ENCODE results near the gene AGBL4. TPM values are rescaled to one million over a fixed set of nuclear protein-coding genes. Genes with fewer than 3 reads are reported as not detected.
A peak's percentile ranks its signal among the peaks of the same experiment; 100 is the strongest.

Gene AGBL4
- total and polyA plus RNA-seq, 7 donors, result 0.09 to 0.36 (median 0.16) TPM; not detected in 4

GRCh38 chr1:48794816-48795215 lies 1228.9 kb downstream of the AGBL4 start:
- Histone ChIP-seq H3K4me3 (no peak overlapping the region), H3K27ac (no peak overlapping the region), H3K4me1 (peaks cover 0 to 46% (median 32%) of the 10 kb centered on the region in 4 donors), H3K27me3 (no peaks in the 10 kb centered on the region), H3K9me3 (no peaks in the 10 kb centered on the region), H3K36me3 (no peaks in the 10 kb centered on the region)
- WGBS, 2 donors, result 0 to 52% methylated on average over 1 of the region's 1 CpG
- DNase-seq, result no peak
- intact Hi-C loops (cut with DNase I), result no loop called here
- TF ChIP-seq POLR2A (IDR thresholded peaks at IDR 0.05), result no peak
- TF ChIP-seq EP300 (IDR thresholded peaks at IDR 0.05), result no peak
- TF ChIP-seq CTCF (IDR thresholded peaks at IDR 0.05), result no peak
- no peak for TF ChIP-seq POLR2AphosphoS5 (IDR thresholded peaks at IDR 0.05)

GRCh38 chr1:48793863-48794262 lies 1229.9 kb downstream of the AGBL4 start:
- 38 to 43% methylated on average over 1 of the region's 1 CpG for WGBS, 2 donors
- H3K4me3 ChIP-seq, result no peak overlapping the region
- peaks cover 0 to 53% (median 34%) of the 10 kb centered on the region in 4 donors for H3K4me1 ChIP-seq
- no peaks in the 10 kb centered on the region for H3K27me3 ChIP-seq
- no peak for DNase-seq
- no peaks in the 10 kb centered on the region for H3K9me3 ChIP-seq
- intact Hi-C loops (cut with DNase I), result no loop called here
- H3K27ac ChIP-seq, result no peak overlapping the region
- TF ChIP-seq POLR2AphosphoS5 (IDR thresholded peaks at IDR 0.05) (no peak), CTCF (IDR thresholded peaks at IDR 0.05) (no peak), POLR2A (IDR thresholded peaks at IDR 0.05) (no peak), EP300 (IDR thresholded peaks at IDR 0.05) (no peak)
- H3K36me3 ChIP-seq, result no peaks in the 10 kb centered on the region

DNA sequence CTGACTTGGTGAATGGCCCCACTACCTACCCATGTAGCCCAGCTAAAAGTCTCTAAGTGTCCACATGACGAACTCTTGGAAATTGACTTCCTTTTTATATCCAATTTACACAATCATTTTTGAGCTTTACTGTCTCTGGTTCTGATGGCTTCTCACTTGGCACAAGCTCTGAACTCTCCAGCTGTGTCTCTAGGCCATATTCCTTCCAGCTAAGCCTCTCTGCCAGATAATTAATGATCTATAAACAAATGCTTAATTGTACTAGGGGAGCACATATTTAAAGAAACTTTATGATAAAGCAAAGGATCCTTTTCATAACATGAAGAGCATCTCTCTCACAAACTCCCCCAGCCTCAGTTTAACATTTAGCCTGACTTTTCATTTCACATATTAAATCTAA lies 1230.8 kb downstream of the AGBL4 start:
- WGBS, 2 donors, result 65 to 69% methylated on average over 1 of the region's 1 CpG
- intact Hi-C loops (cut with DNase I), result no loop called here
- Histone ChIP-seq H3K27ac (no peak overlapping the region), H3K9me3 (no peaks in the 10 kb centered on the region), H3K36me3 (no peaks in the 10 kb centered on the region), H3K4me3 (no peak overlapping the region), H3K27me3 (no peaks in the 10 kb centered on the region), H3K4me1 (peaks cover 0 to 53% (median 34%) of the 10 kb centered on the region in 4 donors)
- DNase-seq, result no peak
- TF ChIP-seq POLR2A (IDR thresholded peaks at IDR 0.05) (no peak), POLR2AphosphoS5 (IDR thresholded peaks at IDR 0.05) (no peak), CTCF (IDR thresholded peaks at IDR 0.05) (no peak), EP300 (IDR thresholded peaks at IDR 0.05) (no peak)

- Histone ChIP-seq H3K9me3 (no peaks in the 10 kb centered on the region), H3K4me1 (peaks cover 0 to 53% (median 34%) of the 10 kb centered on the region in 4 donors), H3K27me3 (no peaks in the 10 kb centered on the region), H3K36me3 (no peaks in the 10 kb centered on the region), H3K27ac (peak overlapping the region in 3 of 4 donors; percentile 68 to 78 (median 77)), H3K4me3 (no peak overlapping the region)
- intact Hi-C loops (cut with DNase I), result no loop called here
- no peak for DNase-seq
- TF ChIP-seq POLR2A (IDR thresholded peaks at IDR 0.05), result no peak
- no peak for TF ChIP-seq CTCF (IDR thresholded peaks at IDR 0.05)
- TF ChIP-seq POLR2AphosphoS5 (IDR thresholded peaks at IDR 0.05), result no peak
- no peak for TF ChIP-seq EP300 (IDR thresholded peaks at IDR 0.05)
Observed at GRCh38 chr1:48790397-48790796, 1233.4 kb downstream of the AGBL4 start.

DNA sequence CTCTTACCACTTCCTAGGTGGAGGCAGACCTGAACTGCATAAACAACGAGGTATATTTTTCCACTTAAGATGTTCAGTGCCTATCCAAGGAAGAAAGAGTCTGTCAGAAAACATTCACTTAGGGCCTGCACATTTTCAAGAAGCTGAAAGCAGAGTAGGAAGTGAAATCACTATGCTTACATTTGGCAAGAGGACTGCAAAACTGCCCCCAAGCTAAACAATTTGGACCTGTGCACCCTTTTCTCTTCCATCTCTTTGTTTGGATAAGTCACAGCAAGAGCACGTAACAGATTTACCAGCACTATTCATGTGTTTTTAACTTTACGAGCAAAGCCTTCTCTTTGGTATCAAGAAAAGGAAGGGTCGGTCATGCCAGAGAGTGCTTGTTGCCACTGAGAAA lies 1233.9 kb downstream of the AGBL4 start:
- WGBS, 2 donors, result 66 to 82% methylated on average over 4 of the region's 4 CpGs
- intact Hi-C loops (cut with DNase I), result no loop called here
- Histone ChIP-seq H3K9me3 (no peaks in the 10 kb centered on the region), H3K36me3 (no peaks in the 10 kb centered on the region), H3K4me3 (no peak overlapping the region), H3K27me3 (no peaks in the 10 kb centered on the region), H3K27ac (peak overlapping the region in 3 of 4 donors; percentile 68 to 78 (median 77)), H3K4me1 (peaks cover 0 to 53% (median 34%) of the 10 kb centered on the region in 4 donors)
- DNase-seq, result no peak
- peak; percentile 33 to 77 (median 72) for TF ChIP-seq POLR2AphosphoS5 (IDR thresholded peaks at IDR 0.05)
- TF ChIP-seq EP300 (IDR thresholded peaks at IDR 0.05), result no peak
- TF ChIP-seq CTCF (IDR thresholded peaks at IDR 0.05), result no peak
